ENCODE results near the gene SLC44A1.
"Not testable (repeated sequence)": the region's sequence is repeated elsewhere in the genome, so short reads cannot be mapped to it uniquely, and the experiment has no call there.

The SLC44A1 gene

DNA sequence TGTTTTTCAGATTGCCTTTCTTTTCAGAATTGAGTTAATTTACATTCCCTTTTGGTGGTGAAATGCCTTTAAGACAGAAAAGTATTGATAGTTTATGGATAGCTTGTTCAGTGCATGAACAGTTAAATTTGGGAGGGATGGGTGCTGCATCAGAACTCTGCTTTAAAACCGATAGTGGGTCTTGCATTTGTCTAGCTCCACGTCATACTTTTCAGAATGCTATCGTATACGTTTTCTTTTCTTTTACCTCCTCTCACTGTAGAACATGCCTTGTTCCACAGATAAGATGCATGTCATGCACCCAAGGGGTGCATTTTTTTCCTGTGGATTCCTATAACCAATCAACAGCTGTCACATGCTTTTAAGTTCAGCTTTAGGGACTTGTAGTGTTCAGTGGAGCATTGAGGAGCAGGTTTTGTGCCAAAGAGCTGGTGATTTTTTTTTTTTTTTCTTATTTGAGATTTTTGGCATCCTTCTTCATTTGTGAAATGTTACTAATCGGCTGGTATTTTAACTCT, 2.3 kb downstream of the SLC44A1 start:
- no peak for DNase-seq (ENCODE audit: low spot score)
- Histone ChIP-seq H3K4me3 (peak overlapping the region; percentile 49), H3K27ac (no peak overlapping the region)
- TF ChIP-seq, protein P1, sequence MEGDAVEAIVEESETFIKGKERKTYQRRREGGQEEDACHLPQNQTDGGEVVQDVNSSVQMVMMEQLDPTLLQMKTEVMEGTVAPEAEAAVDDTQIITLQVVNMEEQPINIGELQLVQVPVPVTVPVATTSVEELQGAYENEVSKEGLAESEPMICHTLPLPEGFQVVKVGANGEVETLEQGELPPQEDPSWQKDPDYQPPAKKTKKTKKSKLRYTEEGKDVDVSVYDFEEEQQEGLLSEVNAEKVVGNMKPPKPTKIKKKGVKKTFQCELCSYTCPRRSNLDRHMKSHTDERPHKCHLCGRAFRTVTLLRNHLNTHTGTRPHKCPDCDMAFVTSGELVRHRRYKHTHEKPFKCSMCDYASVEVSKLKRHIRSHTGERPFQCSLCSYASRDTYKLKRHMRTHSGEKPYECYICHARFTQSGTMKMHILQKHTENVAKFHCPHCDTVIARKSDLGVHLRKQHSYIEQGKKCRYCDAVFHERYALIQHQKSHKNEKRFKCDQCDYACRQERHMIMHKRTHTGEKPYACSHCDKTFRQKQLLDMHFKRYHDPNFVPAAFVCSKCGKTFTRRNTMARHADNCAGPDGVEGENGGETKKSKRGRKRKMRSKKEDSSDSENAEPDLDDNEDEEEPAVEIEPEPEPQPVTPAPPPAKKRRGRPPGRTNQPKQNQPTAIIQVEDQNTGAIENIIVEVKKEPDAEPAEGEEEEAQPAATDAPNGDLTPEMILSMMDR (IDR thresholded peaks at IDR 0.05), result no peak

DNA sequence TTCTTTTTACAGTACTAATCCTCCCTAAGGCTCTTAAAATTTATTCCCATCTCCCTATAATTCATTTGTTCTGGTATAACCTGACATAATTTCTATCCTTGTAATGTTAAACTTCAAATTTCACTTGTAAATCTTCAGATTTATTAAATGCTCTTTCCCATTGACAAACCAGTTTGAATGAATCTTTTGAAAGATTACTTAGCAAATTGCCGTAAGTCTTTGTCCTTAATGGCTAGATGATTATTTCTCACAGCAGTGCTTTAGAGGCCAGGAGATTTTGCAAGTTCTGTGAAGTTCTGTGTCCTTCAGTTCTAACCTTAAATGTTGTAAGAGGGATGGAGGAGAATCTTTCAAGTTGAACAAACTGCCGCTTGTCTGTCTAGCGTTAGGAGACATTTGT, 4.2 kb downstream of the SLC44A1 start:
- Histone ChIP-seq H3K27ac (no peak overlapping the region), H3K4me3 (no peak overlapping the region)
- TF ChIP-seq, protein P1 (IDR thresholded peaks at IDR 0.05), result no peak
- no peak for DNase-seq (ENCODE audit: low spot score)

DNA sequence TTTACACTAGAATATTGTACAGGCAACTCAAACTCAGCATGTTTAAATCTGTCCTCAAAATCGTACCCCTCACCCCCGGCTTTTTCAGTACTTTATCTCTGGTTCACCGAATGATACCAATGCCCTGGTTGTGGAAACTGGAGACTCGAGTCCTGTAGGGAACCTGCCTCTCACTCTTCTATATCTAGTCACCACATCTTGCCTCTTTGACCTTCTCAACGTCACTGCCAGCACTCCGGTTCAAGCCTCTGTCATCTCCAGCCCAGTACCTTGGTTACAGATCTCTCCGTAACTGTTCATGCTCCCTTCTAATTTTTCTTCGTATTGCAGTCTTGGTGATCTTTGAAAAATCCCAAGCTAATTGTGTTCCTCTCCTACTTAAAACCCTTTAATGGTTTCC, 6.7 kb downstream of the SLC44A1 start:
- DNase-seq (ENCODE audit: low spot score), result no peak
- Histone ChIP-seq H3K27ac (no peak overlapping the region), H3K4me3 (no peak overlapping the region)
- TF ChIP-seq, protein P1 (IDR thresholded peaks at IDR 0.05), result no peak

DNA sequence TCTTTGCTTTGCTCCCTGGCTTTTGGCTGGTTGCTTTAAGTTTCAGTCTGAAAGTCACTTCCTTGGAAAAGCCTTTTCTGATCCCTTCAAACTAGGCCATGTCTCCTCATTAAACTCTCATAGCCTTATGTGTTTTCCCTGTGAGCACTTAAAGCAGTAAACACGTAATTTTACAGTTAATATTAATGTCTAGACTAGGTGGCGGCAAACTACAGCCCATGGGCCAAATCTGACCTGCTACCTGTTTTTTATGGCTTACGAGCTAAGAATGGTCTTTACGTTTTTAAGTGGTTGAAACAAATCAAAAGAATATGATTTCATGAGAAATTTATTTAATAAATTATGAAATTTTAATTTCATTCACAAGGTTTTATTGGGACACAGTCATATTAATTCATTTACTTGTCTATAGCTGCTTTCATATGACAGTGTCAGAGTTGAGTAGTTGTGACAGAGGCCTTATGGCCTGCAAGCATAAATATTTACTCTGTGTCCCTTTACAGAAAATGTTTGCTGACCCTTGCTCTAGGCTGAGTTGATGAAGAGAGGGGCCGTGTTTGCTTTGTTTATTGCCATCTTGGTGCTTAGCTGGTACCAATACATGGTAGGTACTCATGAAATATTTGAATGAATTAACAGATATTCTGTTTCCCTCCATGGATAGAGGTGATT, 7.4 kb downstream of the SLC44A1 start:
- no peak overlapping the region for H3K4me3 ChIP-seq
- H3K27ac ChIP-seq, result no peak overlapping the region
- TF ChIP-seq, protein P1 (IDR thresholded peaks at IDR 0.05), result no peak
- no peak for DNase-seq (ENCODE audit: low spot score)

DNA sequence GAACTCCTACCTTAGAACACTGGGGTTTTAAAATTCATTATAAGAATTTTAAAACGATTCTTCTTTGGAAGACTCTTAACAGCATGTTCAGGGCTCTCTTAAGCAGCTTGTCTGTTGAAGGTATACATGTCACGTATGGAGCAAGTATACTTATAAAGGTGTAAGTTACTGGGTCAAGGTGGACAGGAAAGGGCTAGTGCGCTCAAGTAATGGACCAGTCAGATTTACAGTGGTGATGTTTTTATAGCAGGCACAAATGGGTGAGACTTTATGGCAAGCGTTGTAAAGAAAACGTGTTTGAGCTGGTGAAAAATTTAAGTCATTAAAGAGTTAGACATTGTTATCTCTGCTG, 7.9 kb downstream of the SLC44A1 start:
- TF ChIP-seq, protein P1 (IDR thresholded peaks at IDR 0.05), result no peak
- no peak for DNase-seq (ENCODE audit: low spot score)
- no peak overlapping the region for H3K27ac ChIP-seq
- H3K4me3 ChIP-seq, result no peak overlapping the region

DNA sequence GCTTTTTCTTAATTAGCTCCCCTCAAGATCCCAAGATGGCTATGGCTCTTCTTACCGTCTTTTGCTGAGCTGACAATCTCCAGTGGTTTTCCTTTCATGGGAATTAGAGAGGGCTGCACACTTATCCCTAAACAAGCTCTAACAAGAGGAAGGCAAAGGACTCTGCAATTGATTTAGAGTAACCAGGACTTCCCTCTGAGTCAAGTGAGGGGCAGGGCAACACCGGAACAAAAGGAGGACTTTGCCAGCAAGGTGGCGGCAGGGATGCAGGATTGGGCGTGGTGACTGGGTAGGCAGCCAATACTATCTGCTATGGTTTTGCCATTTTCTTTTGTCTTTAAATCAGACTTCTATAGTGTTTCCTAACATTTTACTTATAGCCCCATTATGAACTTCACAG, 9.8 kb downstream of the SLC44A1 start:
- Histone ChIP-seq H3K27ac (no peak overlapping the region), H3K4me3 (no peak overlapping the region)
- TF ChIP-seq, protein P1 (IDR thresholded peaks at IDR 0.05), result no peak
- DNase-seq (ENCODE audit: low spot score), result no peak

DNA sequence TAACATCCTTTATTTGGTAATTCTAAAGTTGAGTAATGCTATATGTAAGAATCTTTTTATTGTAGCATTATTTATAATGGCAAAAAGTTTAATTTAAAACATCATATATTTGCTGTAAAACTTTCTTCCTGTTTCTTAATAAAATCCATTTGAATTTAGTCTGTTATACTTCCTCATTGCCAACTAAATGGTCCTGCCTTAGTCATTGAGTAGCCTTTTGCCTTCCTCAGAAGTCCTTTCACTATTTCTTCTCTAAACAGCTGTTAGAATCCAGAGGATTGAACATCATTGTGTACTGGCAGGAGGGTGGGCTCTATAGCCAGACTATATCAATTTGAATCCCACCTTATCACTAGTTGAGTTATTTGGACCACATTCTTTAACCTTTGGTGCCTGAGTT, 11.0 kb downstream of the SLC44A1 start:
- TF ChIP-seq, protein P1 (IDR thresholded peaks at IDR 0.05), result no peak
- Histone ChIP-seq H3K27ac (no peak overlapping the region), H3K4me3 (no peak overlapping the region)

DNA sequence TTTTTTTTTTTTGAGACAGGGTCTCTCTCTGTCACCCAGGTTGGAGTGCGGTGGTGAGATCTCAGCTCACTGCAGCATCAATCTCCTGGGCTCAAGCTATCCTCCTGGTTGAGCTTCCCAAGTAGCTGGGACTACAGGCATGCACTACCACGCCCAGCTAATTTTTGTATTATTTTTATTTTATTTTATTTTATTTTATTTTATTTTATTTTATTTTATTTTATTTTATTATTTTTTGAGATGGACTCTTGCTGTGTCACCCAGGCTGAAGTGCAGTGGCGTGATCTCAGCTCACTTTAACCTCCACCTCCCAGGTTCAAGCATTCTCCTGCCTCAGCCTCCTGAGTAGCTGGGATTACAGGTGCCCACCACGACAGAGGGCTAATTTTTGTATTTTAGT, 12.1 kb downstream of the SLC44A1 start:
- DNase-seq (ENCODE audit: low spot score); H3K4me3 ChIP-seq; H3K27ac ChIP-seq: not testable (repeated sequence)

More for the DNA sequence above, 11.0 kb downstream of the SLC44A1 start:
- DNase-seq (ENCODE audit: low spot score), result no peak
